ENCODE results near the gene PPM1L.

The PPM1L gene

DNA sequence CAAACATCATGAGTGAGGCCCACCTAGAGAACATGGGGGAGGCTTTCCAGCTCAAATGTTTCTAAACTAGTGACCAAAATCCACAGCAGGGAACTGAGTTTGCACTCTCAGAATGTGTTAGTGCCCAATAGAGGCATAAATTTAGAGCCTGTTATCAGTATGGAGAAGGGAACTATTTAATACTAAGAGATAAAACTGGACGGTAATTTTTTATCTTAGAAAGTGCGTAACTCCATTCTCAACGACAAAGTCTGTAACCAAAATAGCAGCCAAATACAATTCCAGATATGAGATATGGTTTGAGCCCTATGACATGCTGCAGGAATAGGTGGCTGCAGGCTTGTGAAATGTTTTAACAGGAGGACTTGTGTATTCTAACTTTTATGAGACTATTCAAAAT is 345.6 kb downstream of the PPM1L start:
- H3K4me3 ChIP-seq (ENCODE audit: low read depth, low read length): no peak overlapping the region
- TF ChIP-seq, protein P1, sequence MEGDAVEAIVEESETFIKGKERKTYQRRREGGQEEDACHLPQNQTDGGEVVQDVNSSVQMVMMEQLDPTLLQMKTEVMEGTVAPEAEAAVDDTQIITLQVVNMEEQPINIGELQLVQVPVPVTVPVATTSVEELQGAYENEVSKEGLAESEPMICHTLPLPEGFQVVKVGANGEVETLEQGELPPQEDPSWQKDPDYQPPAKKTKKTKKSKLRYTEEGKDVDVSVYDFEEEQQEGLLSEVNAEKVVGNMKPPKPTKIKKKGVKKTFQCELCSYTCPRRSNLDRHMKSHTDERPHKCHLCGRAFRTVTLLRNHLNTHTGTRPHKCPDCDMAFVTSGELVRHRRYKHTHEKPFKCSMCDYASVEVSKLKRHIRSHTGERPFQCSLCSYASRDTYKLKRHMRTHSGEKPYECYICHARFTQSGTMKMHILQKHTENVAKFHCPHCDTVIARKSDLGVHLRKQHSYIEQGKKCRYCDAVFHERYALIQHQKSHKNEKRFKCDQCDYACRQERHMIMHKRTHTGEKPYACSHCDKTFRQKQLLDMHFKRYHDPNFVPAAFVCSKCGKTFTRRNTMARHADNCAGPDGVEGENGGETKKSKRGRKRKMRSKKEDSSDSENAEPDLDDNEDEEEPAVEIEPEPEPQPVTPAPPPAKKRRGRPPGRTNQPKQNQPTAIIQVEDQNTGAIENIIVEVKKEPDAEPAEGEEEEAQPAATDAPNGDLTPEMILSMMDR (IDR thresholded peaks at IDR 0.05; ENCODE audit: low read depth, low read length): no peak

GRCh38 chr3:161103776-161104385 is 347.9 kb downstream of the PPM1L start:
- TF ChIP-seq, protein P1 (IDR thresholded peaks at IDR 0.05; ENCODE audit: low read depth, low read length): no peak
- no peak overlapping the region for H3K4me3 ChIP-seq (ENCODE audit: low read depth, low read length)

DNA sequence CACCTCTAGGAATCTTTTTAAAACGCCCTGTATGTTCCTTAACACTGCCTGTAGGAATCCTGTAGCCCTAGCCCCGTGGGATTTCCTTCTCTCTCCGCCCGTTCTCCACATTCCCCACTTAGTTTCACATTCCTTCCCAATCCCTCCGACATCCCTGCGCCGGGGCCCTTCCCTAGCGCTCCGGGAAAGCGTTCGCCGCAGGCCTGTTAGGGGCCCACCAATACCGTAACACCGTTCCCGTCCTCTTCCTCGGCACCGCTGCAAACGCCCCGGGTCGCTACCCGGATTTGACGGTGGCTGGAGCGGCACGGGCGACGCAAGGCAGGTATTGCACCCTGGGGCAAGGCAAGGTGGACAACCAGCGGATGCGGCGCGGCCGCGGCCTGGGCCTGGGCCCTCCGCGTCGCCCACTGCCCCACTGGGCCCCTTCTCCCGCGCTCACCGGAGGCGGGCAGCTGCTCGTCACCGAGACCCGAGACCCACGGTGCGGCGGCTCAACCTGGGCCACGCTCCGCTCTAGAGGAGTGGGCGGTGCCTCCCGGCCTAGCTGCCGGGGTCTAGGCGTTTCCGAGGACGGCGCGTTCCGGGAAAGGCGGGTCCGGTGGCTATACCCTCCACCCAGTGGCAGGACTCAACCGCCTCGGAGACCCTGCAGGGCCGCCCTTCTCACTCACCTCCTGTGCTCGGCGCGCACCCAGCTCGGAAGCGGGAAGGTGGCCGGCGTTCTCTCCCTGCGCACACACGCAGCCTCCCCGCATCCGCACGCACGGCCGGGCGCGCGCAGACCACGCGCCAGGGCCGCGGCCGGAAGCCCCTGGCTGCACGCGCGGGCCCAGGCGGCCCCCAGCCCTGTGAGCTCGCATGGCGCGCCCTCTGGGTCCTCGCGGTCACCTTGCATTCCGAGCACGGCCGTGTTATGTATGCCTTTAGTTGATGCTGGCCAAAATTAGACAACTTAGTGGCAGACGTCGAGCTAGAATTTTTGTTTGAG is 348.8 kb downstream of the PPM1L start, which contains the start of gene B3GALNT1:
TSS of gene B3GALNT1 (minus strand) at position 789 of the 991 bp plus-strand sequence. CDS start 18,595 bp downstream, outside the sequence.
- TF ChIP-seq, protein P1 (IDR thresholded peaks at IDR 0.05; ENCODE audit: low read depth, low read length): no peak
- H3K4me3 ChIP-seq (ENCODE audit: low read depth, low read length): peak within 1 kb of the TSS; percentile 33

- TF ChIP-seq, protein P1 (IDR thresholded peaks at IDR 0.05; ENCODE audit: low read depth, low read length): no peak
Measured at GRCh38 chr3:161107311-161107710, 351.3 kb downstream of the PPM1L start.

GRCh38 chr3:161108840-161109239 is 352.8 kb downstream of the PPM1L start:
- no peak overlapping the region for H3K4me3 ChIP-seq (ENCODE audit: low read depth, low read length)
- TF ChIP-seq, protein P1 (IDR thresholded peaks at IDR 0.05; ENCODE audit: low read depth, low read length): no peak

More at GRCh38 chr3:161107311-161107710, 351.3 kb downstream of the PPM1L start:
- no peak overlapping the region for H3K4me3 ChIP-seq (ENCODE audit: low read depth, low read length)

- TF ChIP-seq, protein P1 (IDR thresholded peaks at IDR 0.05; ENCODE audit: low read depth, low read length): no peak
- no peak overlapping the region for H3K4me3 ChIP-seq (ENCODE audit: low read depth, low read length)
Measured at GRCh38 chr3:161117646-161118045, 361.6 kb downstream of the PPM1L start.

DNA sequence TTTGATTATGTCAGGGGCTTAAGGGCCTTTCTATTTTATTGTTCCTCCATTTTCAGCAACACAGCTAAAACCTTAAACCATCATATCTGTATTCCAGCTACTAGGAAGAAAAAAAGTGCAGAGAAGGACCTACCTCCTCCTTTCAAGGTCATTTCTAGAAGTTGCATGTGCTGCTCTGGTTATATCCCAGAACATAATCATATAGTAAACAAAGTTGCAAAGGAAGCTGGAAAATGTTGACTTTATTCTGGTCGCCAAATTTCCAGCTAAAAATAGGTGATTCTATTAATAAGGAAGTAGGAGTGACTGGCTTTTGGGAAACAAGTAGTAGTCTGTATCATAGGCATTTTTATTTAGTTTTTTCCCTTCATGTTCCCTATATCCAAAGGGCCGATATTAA is 370.5 kb downstream of the PPM1L start:
- H3K4me3 ChIP-seq (ENCODE audit: low read depth, low read length): no peak overlapping the region
- TF ChIP-seq, protein P1 (IDR thresholded peaks at IDR 0.05; ENCODE audit: low read depth, low read length): no peak

All from WI38 (cell line).